Astrocyte of the cerebellum (primary cell): ENCODE measurements around the gene GRID1.
A peak's percentile ranks its signal among the peaks of the same experiment; 100 is the strongest.

Source experiments
- DNase-seq: peaks from one replicate; pipeline ENCODE4 v3.0.0-alpha.2; 2011; ENCODE audit warnings: low read depth
- H3K4me3 ChIP-seq: 2 replicates; pipeline ENCODE4 v1.5.1; 2011; ENCODE audit warnings: mild to moderate bottlenecking, low read depth, low read length, moderate library complexity
- CTCF ChIP-seq: IDR thresholded peaks from 2 replicates; pipeline ENCODE4 v1.5.1; 2012; ENCODE audit warnings: low read length, low read depth, moderate library complexity, mild to moderate bottlenecking; ENCODE audit errors: missing control alignments
- in situ Hi-C: cut with HindIII; loops from 2 replicates; pipeline ENCODE4 v1.10.0; 2017; ENCODE audit warnings: low sequenced_read_pairs

The GRID1 gene

DNA sequence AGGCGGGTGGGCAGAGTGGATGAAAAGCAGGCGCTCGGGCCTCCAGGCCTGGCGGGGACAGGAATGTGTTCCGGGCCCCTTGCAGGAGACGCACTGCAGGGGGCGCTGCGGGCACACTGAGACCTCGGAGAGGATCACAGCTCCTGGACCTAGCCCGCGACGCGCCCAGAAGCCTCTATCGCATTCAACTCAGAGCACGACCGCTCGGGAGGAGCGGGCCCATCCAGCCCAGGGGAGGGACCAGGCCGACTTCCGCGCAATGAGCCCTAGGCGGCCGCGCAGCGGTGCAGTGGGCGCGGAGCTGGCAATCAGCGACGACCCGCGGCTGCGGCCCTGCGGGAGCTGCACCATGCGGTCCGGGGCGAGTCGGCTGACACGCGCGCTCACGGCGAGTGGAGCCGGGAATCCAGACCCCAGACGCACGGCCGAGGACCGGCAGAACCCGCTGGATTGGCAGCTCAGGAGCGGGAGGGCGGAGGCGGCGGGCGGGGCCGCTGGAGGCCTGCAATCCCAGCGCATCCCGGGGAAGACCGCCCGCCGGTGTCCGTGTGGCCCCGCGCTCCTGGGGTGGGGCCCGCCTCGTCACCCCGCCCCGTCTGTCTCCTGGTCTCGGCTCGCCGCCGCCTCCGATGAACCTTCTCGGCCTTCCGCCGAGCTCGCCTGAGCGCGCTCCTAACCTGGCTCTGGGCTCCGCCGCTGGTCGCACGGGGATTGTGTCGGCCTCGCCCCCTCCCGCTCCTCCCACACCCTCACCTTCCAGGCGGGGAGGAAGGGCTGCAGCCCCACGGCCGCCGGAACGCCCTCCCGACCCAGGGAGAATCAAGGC is 33.5 kb upstream of the GRID1 start:
- peak; percentile 74 for DNase-seq
- in situ Hi-C loops = no loop called here

GRCh38 chr10:86399514-86399878 is 32.9 kb upstream of the GRID1 start:
- TF ChIP-seq CTCF = no peak
- peak overlapping the region; percentile 57 for H3K4me3 ChIP-seq
- in situ Hi-C loops = no loop called here
- no peak for DNase-seq

More for the DNA sequence above, 33.5 kb upstream of the GRID1 start:
- peak; percentile 80 for TF ChIP-seq CTCF
- H3K4me3 ChIP-seq = peak overlapping the region; percentile 57

DNA sequence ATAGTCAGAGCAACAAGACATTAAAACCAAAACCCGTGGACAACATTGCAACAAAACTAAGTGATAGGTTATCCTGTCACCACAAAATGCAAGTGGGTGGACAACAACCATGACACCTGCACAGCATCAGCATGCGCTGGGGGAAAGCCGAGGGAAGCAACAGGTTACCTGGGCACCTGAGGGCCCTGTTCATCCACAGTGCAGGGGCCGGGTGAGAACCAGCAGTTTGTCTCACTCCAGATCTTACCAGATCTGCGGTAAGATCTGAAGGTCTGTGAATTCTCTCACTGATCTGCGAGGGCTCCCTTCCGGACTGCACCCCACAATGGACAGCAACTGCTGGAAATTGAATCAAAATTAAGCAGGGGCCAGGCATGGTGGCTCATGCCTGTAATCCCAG is 30.5 kb upstream of the GRID1 start:
- no peak overlapping the region for H3K4me3 ChIP-seq
- no peak for DNase-seq
- in situ Hi-C loops = no loop called here
- no peak for TF ChIP-seq CTCF

GRCh38 chr10:86393862-86394455 is 27.4 kb upstream of the GRID1 start:
- in situ Hi-C loops = no loop called here
- no peak overlapping the region for H3K4me3 ChIP-seq
- DNase-seq = no peak
- no peak for TF ChIP-seq CTCF

GRCh38 chr10:86393362-86393761 is 26.8 kb upstream of the GRID1 start:
- no peak overlapping the region for H3K4me3 ChIP-seq
- TF ChIP-seq CTCF = no peak
- no peak for DNase-seq
- in situ Hi-C loops = no loop called here

DNA sequence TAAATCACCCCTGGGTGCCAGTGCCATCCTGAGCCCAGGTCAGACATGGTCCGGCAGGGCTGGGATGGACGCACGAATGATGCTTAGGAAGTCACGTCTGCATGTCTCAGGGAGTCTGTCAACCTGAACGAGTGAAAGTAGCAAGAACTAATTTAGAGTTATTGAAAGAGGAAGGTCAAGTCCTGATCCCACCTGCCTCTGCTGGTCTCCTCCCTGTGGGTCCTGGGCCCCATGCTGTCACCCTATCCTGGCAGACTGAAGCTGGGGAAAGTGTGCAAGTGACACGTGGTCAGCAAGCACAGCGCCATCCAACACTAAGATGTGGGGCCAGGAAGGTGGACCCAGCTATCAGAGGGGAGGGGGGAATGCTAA is 26.1 kb upstream of the GRID1 start:
- DNase-seq = no peak
- in situ Hi-C loops = no loop called here
- no peak for TF ChIP-seq CTCF
- no peak overlapping the region for H3K4me3 ChIP-seq
